AG04449 (cell line): ENCODE data around the gene CBX8.

Experiments used
- CTCF ChIA-PET: fragments of 350-600 bp; formaldehyde crosslinking; extraction: SDS; loops from one replicate; lab custom pipeline; 2021; ENCODE audit warnings: antibody characterized with exemption; lab: Yijun Ruan, JAX
- POLR2A ChIA-PET: fragments of 400-600, 350-600 bp; formaldehyde crosslinking; extraction: SDS; loops from one replicate; lab custom pipeline; 2020; ENCODE audit warnings: antibody characterized with exemption, inconsistent platforms; lab: Yijun Ruan, JAX
- DNase-seq: peaks from one replicate; pipeline ENCODE4 v3.0.0-alpha.2; 2010; ENCODE audit warnings: low read depth, low spot score
- H3K4me3 ChIP-seq: 2 replicates; pipeline ENCODE4 v1.5.1; 2011; ENCODE audit warnings: low read depth, mild to moderate bottlenecking, control low read depth, low read length
- CTCF ChIP-seq: IDR thresholded peaks from one replicate; pipeline ENCODE4 v1.5.1; 2011; ENCODE audit warnings: mild to moderate bottlenecking, moderate library complexity, low read length, control low read depth, inconsistent platforms; ENCODE audit not compliant: insufficient read depth; ENCODE audit errors: missing control alignments

The CBX8 gene

GRCh38 chr17:79797492-79798298, 818 bp upstream of the CBX8 start:
- ChIA-PET POLR2A (interaction anchor here (0.7 to 1.3 kb wide), 4 partner anchors 15 to 42 kb away, joined by 4 to 8 read pairs (median 4); partner anchors contain the start of gene CBX4), CTCF (interaction anchor here (0.9 to 2.4 kb wide), 7 partner anchors 11 to 188 kb away, joined by 3 to 12 read pairs (median 8); no protein-coding TSS in a partner anchor)
- no peak for TF ChIP-seq CTCF
- H3K4me3 ChIP-seq, result peak overlapping the region; percentile 62
- no peak for DNase-seq

GRCh38 chr17:79796444-79796762, 474 bp downstream of the CBX8 start:
- ChIA-PET POLR2A (interaction anchor here (0.6 to 1.3 kb wide), 5 partner anchors 14 to 43 kb away, joined by 3 to 8 read pairs (median 4); partner anchors contain the start of gene CBX4), CTCF (interaction anchor here (0.7 to 2.4 kb wide), 10 partner anchors 9 to 199 kb away, joined by 3 to 10 read pairs (median 4); no protein-coding TSS in a partner anchor)
- no peak for DNase-seq
- no peak for TF ChIP-seq CTCF
- H3K4me3 ChIP-seq, result peak overlapping the region; percentile 82

GRCh38 chr17:79795795-79796443, 958 bp downstream of the CBX8 start:
- TF ChIP-seq CTCF, result no peak
- POLR2A ChIA-PET, result interaction anchor here (0.6 kb wide), 1 partner anchor 42 kb away, joined by 3 read pairs; no protein-coding TSS in a partner anchor
- CTCF ChIA-PET, result interaction anchor here (2.4 kb wide), 2 partner anchors 9 to 12 kb away, joined by 7 to 8 read pairs; no protein-coding TSS in a partner anchor
- DNase-seq, result no peak
- peak overlapping the region; percentile 82 for H3K4me3 ChIP-seq

- ChIA-PET CTCF (interaction anchor here (0.6 to 2.4 kb wide), 5 partner anchors 11 to 197 kb away, joined by 3 to 7 read pairs (median 4); no protein-coding TSS in a partner anchor), POLR2A (no interaction called here)
- no peak overlapping the region for H3K4me3 ChIP-seq
- no peak for TF ChIP-seq CTCF
- no peak for DNase-seq
These were observed 2.0 kb downstream of the CBX8 start for GRCh38 chr17:79794659-79795511.

- ChIA-PET CTCF (interaction anchor here (0.6 to 2.4 kb wide), 7 partner anchors 10 to 198 kb away, joined by 3 to 7 read pairs (median 4); no protein-coding TSS in a partner anchor), POLR2A (interaction anchor here (0.9 kb wide), 1 partner anchor 46 kb away, joined by 3 read pairs; the partner anchor contains the start of gene CBX4)
- no peak for TF ChIP-seq CTCF
- DNase-seq, result no peak
- peak overlapping the region; percentile 46 for H3K4me3 ChIP-seq
These were observed 3.0 kb downstream of the CBX8 start for GRCh38 chr17:79793924-79794304.
